Erythroblast (primary cell): ENCODE data around the gene GNAO1.

Experiments used
- GATA1 ChIP-seq: IDR thresholded peaks from 2 replicates; pipeline ENCODE4 v1.6.1; 2011; ENCODE audit warnings: low read depth, mild to moderate bottlenecking, control low read depth, low read length, moderate library complexity
- POLR2A ChIP-seq: IDR thresholded peaks from 2 replicates; pipeline ENCODE4 v1.6.1; 2011; ENCODE audit warnings: mild to moderate bottlenecking, low read length

DNA sequence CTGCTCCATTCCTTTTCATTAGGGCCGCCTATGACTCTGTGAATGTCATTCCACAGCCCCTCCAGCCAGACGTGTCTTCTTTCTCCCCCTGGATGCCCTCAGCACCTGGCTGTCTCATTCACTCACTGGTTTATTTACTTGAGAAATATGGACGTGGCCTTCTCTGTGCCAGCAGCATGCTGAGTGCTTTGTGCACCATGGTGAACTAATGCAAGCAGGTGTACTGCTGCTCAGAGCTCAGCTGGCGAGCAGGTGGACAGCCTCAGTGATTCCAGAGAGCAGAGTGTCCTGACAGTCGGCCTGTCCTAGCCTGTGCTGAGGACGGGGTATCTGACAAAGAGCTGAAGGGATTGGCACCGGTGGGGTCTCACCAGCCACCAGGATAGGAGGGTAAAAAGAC is 96.7 kb downstream of the GNAO1 start:
- TF ChIP-seq POLR2A, result no peak
- no peak for TF ChIP-seq GATA1
